SJCRH30 (cell line): ENCODE data around the gene HAGHL. TPM values are rescaled to one million over a fixed set of nuclear protein-coding genes. Genes with fewer than 3 reads are reported as not detected.
A peak's percentile ranks its signal among the peaks of the same experiment; 100 is the strongest.
"Not testable (repeated sequence)": the region's sequence is repeated elsewhere in the genome, so short reads cannot be mapped to it uniquely, and the experiment has no call there.

Experiments used
- DNase-seq, 2 experiments: peaks; one replicate each; pipeline ENCODE4 v3.0.0-alpha.2; 2015 to 2020
- H3K27ac ChIP-seq: fragments of 250-450 bp; sonication (Bioruptor Pico); 2 replicates; pipeline ENCODE4 v1.5.1; 2020; ENCODE audit warnings: mild to moderate bottlenecking, moderate library complexity
- H3K27me3 ChIP-seq: fragments of 250-450 bp; sonication (Bioruptor Pico); 2 replicates; pipeline ENCODE4 v1.5.1; 2020; ENCODE audit warnings: mild to moderate bottlenecking, moderate library complexity
- H3K36me3 ChIP-seq: fragments of 250-450 bp; sonication (Bioruptor Pico); 2 replicates; pipeline ENCODE4 v1.5.1; 2020; ENCODE audit warnings: mild to moderate bottlenecking, moderate library complexity
- H3K4me1 ChIP-seq: fragments of 250-450 bp; sonication (Bioruptor Pico); 2 replicates; pipeline ENCODE4 v1.5.1; 2020; ENCODE audit warnings: mild to moderate bottlenecking, moderate library complexity
- H3K4me3 ChIP-seq: fragments of 250-450 bp; sonication (Bioruptor Pico); 2 replicates; pipeline ENCODE4 v1.5.1; 2020; ENCODE audit warnings: mild to moderate bottlenecking, moderate library complexity
- H3K9me3 ChIP-seq: fragments of 250-450 bp; sonication (Bioruptor Pico); replicated peaks from 2 replicates; pipeline ENCODE4 v1.5.1; 2020; ENCODE audit warnings: mild to moderate bottlenecking, moderate library complexity
- total RNA-seq: library from RNA; depleted of rRNA; stranded (reverse); fragments of >200 nt; shearing (Covaris generic); gene quantifications from 2 replicates; pipeline ENCODE4 v1.2.3, GENCODE V29; 2014

Gene HAGHL
- total RNA-seq, 1 experiment from 2014 or later = 8.9 TPM

GRCh38 chr16:710500-711075 is 16.3 kb upstream of the HAGHL start:
- peaks cover 36% of the 10 kb centered on the region for H3K4me1 ChIP-seq
- H3K9me3 ChIP-seq = no peaks in the 10 kb centered on the region
- DNase-seq = peak; percentile 42 to 57
- no peaks in the 10 kb centered on the region for H3K27me3 ChIP-seq
- H3K4me3 ChIP-seq = no peak overlapping the region
- no peaks in the 10 kb centered on the region for H3K36me3 ChIP-seq
- peak overlapping the region; percentile 40; the same call in 1 of the 2 replicates for H3K27ac ChIP-seq

DNA sequence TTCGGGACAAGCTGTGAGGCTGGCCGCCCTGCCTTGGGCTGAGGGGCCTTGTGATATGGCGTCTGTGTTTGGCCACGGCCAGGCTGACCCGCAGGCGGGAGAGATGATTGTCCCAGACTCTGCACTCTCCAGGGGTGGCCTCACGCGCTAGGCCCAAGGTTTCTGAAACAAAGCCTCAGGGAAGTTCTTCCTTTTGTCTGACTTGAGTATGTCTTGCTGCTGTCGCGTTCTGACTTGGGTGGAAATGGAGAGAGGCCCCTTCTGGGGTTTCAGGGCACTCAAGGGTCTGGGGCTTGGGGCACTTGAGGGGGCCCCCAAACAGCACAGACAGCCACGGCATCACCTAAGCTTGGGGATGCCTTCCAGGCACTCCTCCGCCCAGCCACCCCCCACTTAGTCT is 15.8 kb upstream of the HAGHL start:
- H3K9me3 ChIP-seq = no peaks in the 10 kb centered on the region
- no peak overlapping the region for H3K4me3 ChIP-seq
- H3K4me1 ChIP-seq = peaks cover 37% of the 10 kb centered on the region
- H3K27ac ChIP-seq = no peak overlapping the region
- H3K27me3 ChIP-seq = no peaks in the 10 kb centered on the region
- H3K36me3 ChIP-seq = no peaks in the 10 kb centered on the region
- DNase-seq = no peak

DNA sequence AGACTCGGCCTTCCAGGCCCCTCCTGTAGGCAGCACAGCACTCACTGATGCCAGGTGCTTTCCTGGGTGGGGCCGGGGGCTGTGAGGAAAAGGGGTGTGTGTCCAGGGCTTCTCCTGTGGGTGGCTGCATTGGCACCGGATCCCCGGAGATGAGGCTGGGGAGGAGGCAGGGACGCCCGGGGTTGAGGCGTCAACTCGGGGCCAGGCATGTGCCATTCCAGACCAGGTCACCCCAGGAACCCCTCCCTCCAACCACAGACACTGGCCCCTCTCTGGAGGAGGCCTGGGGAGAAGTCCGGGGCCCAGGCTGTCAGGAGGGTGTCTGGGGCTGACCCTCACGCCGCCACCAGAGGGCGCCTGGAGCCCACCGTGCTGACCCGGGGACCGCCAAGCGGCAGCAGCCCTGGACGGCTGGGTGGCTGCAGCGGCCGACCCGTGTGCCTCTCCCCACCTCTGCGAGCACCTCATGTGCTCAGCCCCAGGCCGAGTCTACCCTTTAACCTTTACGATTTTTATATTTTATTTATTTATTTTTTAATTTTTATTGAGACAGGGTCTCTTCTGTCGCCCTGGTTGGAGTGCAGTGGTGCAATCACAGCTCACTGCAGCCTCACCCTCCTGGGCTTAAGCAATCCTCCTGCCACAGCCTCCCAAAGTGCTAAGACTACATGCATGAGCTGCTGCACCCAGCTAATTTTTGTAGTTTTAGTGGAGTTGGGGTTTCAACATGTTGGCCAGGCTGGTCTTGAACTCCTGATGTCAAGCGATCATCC is 15.2 kb upstream of the HAGHL start:
- Histone ChIP-seq H3K36me3 (no peaks in the 10 kb centered on the region), H3K27ac (no peak overlapping the region), H3K4me3 (no peak overlapping the region), H3K4me1 (peaks cover 42% of the 10 kb centered on the region), H3K9me3 (no peaks in the 10 kb centered on the region), H3K27me3 (no peaks in the 10 kb centered on the region)
- peak; percentile 81 to 86 for DNase-seq

DNA sequence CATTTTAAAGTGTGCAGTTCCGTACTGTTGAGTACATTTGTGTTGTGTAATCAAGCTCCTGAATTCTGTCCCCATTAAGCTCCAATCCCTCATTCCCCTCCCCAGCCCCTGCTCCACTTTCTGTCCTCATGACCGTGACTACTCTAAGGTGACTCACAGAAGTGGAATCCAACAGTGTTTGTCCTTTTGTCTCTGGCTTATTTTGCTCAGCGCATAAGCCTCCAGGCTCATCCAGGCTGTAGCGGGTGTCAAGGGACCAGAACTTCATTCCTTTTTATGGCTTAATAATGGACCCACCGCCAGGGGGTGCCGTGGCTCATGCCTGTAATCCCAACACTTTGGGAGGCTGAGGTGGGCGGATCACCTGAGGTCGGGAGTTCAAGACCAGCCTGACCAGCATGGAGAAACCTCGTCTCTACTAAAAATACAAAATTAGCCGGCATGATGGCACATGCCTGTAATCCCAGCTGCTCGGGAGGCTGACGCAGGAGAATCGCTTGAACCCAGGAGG is 14.1 kb upstream of the HAGHL start:
- not testable (repeated sequence) for H3K27me3 ChIP-seq, H3K4me3 ChIP-seq, H3K36me3 ChIP-seq, H3K9me3 ChIP-seq, H3K27ac ChIP-seq
- peak; percentile 85 to 90 for DNase-seq
- peaks cover 42% of the 10 kb centered on the region for H3K4me1 ChIP-seq

DNA sequence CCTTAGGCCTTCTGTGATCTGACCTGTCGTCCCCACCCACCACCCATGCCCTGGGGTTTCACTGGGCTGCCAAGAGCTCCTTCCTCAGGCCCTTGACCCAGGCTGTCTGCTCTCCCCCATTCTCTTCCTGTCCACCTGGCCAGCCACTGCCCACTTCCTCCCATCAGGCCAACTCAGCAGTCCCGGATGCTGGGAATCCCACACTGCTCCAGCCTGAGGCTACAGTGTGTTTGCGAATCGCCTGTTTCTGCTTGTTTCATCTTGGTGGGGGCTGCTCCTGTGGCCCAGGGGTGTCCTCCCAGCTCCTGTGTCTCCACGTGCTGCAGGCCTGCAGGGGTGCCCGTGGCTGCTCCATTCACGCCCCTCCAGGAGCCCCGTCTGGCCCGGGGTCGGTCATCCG is 12.8 kb upstream of the HAGHL start:
- H3K27me3 ChIP-seq = no peaks in the 10 kb centered on the region
- 0 out of 2 replicates have a peak overlapping the region, but pooled peaks have one; percentile 11 for H3K27ac ChIP-seq
- peaks cover 44% of the 10 kb centered on the region for H3K4me1 ChIP-seq
- H3K4me3 ChIP-seq = peak overlapping the region; percentile 37
- no peaks in the 10 kb centered on the region for H3K9me3 ChIP-seq
- no peaks in the 10 kb centered on the region for H3K36me3 ChIP-seq
- DNase-seq = peak; percentile 51 to 64

DNA sequence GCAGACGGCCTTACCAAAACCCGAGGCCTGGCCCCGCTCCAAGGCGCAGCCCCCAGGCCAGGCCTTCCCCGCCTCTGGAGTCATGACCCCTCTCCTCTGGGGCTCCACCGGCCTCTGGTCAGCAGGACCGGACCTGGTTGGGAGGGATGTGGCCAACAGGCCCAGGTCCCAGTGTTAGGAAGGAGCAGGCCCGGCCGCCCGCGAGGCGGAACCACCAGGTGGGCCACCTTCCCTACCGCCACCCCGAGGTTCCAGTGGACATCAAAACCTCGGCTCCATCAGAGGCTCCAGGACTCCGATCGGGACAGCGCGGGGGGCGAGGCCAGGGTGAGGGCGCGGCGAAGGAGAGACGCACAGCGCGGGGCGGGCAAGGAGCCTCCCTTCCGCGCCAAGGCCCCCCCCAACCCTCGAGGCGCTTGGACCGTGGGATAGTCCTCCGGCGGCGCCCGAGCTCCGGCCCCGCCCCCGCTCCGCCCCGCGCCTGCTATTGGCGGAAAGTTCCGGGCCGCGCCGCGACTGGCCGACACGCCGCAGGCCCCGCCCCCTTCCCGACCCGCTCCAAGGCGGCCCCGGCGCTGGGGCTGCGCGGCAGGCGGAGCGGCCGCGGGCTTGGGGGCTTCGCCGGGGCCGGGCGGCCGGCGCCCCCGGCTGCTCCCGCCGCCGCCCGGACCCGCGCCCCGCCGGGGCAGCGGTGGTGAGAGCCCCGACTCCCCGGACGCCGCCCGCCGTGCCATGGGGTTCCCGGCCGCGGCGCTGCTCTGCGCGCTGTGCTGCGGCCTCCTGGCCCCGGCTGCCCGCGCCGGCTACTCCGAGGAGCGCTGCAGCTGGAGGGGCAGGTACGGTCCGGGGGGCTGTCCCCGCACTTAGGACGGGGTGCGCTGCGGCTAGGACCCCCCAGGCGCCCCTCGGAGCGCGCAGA is 12.1 kb upstream of the HAGHL start, which contains the start of gene METRN:
Gene METRN, plus strand, starts transcription at position 561 of the 919 bp plus-strand sequence. Its CDS starts 172 bp downstream, at position 733.
- no peaks in the 10 kb centered on the region for H3K9me3 ChIP-seq
- peak within 1 kb of the TSS; percentile 88 for H3K4me3 ChIP-seq
- peaks cover 48% of the 10 kb centered on the region for H3K4me1 ChIP-seq
- peak; percentile 92 for DNase-seq
- H3K27ac ChIP-seq = peak within 1 kb of the TSS; percentile 11; the same call in 1 of the 2 replicates
- no peaks in the 10 kb centered on the region for H3K36me3 ChIP-seq
- H3K27me3 ChIP-seq = no peaks in the 10 kb centered on the region

- peak; percentile 39 to 56 for DNase-seq
- Histone ChIP-seq H3K27ac (no peak overlapping the region; the same call in 1 of the 2 replicates), H3K27me3 (no peaks in the 10 kb centered on the region), H3K36me3 (no peaks in the 10 kb centered on the region), H3K4me3 (peak overlapping the region; percentile 88), H3K9me3 (no peaks in the 10 kb centered on the region), H3K4me1 (peaks cover 44% of the 10 kb centered on the region)
Observed at GRCh38 chr16:715477-716199, 11.3 kb upstream of the HAGHL start.

DNA sequence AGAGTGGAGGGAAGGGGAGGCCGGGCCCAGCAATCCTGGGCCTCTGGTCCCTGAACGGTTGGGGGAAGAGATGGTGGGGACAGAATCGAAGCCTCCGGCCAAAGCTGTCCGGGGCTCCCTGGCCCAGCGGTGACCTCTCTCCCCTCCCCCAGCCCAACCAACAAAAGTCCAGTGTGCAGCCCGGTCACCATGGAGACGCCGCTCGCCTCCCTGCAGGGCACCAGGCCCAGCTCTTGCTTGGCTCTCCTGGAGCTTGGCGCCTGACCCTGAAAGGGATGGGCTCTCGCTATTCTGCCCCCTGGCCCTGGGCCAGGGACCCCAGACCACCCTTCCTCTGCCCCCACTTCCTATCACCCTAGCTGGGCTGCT is 10.7 kb upstream of the HAGHL start:
- peak in 1 of 2 experiments; percentile 44 for DNase-seq
- H3K9me3 ChIP-seq = no peaks in the 10 kb centered on the region
- peak overlapping the region; percentile 88 for H3K4me3 ChIP-seq
- H3K4me1 ChIP-seq = peaks cover 38% of the 10 kb centered on the region
- no peaks in the 10 kb centered on the region for H3K27me3 ChIP-seq
- H3K27ac ChIP-seq = no peak overlapping the region; the same call in 1 of the 2 replicates
- no peaks in the 10 kb centered on the region for H3K36me3 ChIP-seq

DNA sequence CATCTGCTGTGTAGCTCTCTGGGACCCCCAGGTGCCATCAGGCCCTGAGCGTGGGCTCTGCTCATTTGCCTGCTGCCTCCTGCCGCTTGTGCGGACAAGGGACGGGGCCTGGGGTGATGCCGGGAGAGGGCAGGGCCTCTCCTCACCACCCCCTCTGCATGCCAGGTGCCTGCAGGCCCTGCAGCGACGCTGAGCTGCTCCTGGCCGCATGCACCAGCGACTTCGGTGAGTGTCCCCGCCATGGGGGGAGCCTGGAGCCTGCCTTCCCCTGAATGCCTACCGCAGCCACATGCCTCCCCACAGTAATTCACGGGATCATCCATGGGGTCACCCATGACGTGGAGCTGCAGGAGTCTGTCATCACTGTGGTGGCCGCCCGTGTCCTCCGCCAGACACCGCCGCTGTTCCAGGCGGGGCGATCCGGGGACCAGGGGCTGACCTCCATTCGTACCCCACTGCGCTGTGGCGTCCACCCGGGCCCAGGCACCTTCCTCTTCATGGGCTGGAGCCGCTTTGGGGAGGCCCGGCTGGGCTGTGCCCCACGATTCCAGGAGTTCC is 10.1 kb upstream of the HAGHL start:
- no peaks in the 10 kb centered on the region for H3K9me3 ChIP-seq
- DNase-seq = no peak
- H3K27me3 ChIP-seq = no peaks in the 10 kb centered on the region
- H3K36me3 ChIP-seq = no peaks in the 10 kb centered on the region
- H3K4me1 ChIP-seq = peaks cover 33% of the 10 kb centered on the region
- no peak overlapping the region for H3K27ac ChIP-seq
- no peak overlapping the region for H3K4me3 ChIP-seq

- Histone ChIP-seq H3K4me3 (no peak overlapping the region), H3K36me3 (no peaks in the 10 kb centered on the region), H3K4me1 (peaks cover 28% of the 10 kb centered on the region), H3K27me3 (no peaks in the 10 kb centered on the region), H3K9me3 (no peaks in the 10 kb centered on the region), H3K27ac (no peak overlapping the region)
- no peak for DNase-seq
Observed at GRCh38 chr16:717450-718245, 9.3 kb upstream of the HAGHL start.

- Histone ChIP-seq H3K9me3 (no peaks in the 10 kb centered on the region), H3K27ac (no peak overlapping the region), H3K27me3 (no peaks in the 10 kb centered on the region), H3K4me3 (no peak overlapping the region), H3K4me1 (peaks cover 28% of the 10 kb centered on the region), H3K36me3 (no peaks in the 10 kb centered on the region)
- no peak for DNase-seq
Observed at GRCh38 chr16:718389-718788, 8.5 kb upstream of the HAGHL start.

DNA sequence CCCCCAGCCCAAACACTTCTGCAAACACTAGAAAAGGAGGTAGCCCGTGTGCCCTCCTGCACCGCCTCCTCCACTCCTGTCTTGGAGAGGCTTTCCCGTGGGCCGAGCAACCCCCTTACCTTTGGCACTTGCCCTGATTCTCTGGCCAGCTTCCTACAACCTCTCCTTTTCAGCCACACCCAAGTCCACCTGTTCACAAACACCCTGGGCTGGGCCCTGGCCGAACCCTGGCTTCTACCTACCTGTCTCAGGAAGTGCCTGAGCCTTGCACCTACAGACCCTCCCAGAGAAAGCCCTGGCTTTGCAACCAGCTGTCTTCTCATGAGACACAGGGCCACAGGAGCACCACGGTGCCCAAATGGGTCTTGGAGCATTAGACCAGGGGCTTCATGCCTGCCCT is 8.0 kb upstream of the HAGHL start:
- no peak overlapping the region for H3K4me3 ChIP-seq
- no peaks in the 10 kb centered on the region for H3K36me3 ChIP-seq
- no peak for DNase-seq
- H3K27me3 ChIP-seq = no peaks in the 10 kb centered on the region
- peaks cover 25% of the 10 kb centered on the region for H3K4me1 ChIP-seq
- no peaks in the 10 kb centered on the region for H3K9me3 ChIP-seq
- no peak overlapping the region for H3K27ac ChIP-seq

DNA sequence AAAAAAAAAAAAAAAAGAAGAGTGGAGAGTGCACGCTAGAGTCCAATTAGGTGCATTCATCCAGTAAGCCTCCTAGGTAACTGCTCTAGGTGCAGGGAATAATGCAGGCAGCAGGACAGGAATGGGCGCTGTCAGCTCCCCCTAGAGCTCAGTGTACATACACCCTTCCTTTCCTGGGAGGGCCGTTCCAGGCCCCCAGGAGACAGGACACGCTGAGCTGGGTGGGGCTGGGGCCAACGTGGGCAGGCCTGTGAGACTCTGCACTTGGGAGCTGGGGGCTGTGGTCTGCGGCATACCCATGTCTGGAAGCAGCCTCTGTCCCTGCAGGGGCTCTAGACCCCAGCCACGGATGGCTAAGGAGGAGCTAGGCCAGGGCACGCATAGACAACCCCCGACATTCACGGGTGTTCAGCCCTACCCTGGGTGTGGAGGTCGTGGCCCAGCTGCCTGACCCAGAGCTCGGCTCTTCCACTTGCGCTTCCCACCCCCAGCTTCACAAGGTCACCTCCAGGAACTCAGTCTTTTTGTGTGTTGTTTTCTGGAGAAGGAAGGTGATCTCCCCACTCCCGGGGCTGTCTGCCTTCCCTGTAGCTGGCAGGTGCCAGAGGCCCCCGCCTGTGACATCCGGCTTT is 7.0 kb upstream of the HAGHL start:
- DNase-seq = peak; percentile 42 to 63
- Histone ChIP-seq H3K4me1 (peaks cover 21% of the 10 kb centered on the region), H3K9me3 (no peaks in the 10 kb centered on the region), H3K36me3 (no peaks in the 10 kb centered on the region), H3K27me3 (no peaks in the 10 kb centered on the region), H3K27ac (peak overlapping the region; percentile 72), H3K4me3 (peak overlapping the region; percentile 69)
